Heart left ventricle (tissue), 13 donors: ENCODE results near the gene ADCY5.

Source experiments
- CTCF ChIP-seq, 12 donors: fragments of 200-600 bp; sonication (generic) in 4 of 12; IDR thresholded peaks; one replicate each; pipeline versions ENCODE4 v1.5.0 to v1.8.0; 2018 to 2022; ENCODE audit warnings: antibody characterized with exemption in 12 of 12, mild to moderate bottlenecking in 5 of 12
- POLR2A ChIP-seq, 2 donors: fragments of 450-650 bp; IDR thresholded peaks; one replicate each; pipeline ENCODE4 v1.6.1; 2017; ENCODE audit warnings: antibody characterized with exemption in 2 of 2, mild to moderate bottlenecking in 2 of 2, moderate library complexity in 2 of 2
- donor health status: ischemic (EF 13 %, LVEDD 7.1; RV severe dilation, severe dysfunction).
- donor health status: DM: no; HTN: yes; CAD: no.
- donor health status: DM: no; HTN: no; CAD: no.
- donor health status: ischemic (EF 25% LVEDD 6.9; RV normal size, moderate dysfunction).
- donor health status: ischemic (EF 25% LVEDD 5.7; RV mildly dilated, moderate dysfunction).
- donor health status: ischemic (EF 35%, LVEDD 5.7; RV mildly dilated, moderate dysfunction).
- donor health status: nonischemic (EF 11% LVEDD 7.7; RV severe dilation, severe dysfunction).
- donor health status: DM: yes; HTN: yes; CAD: no.
- donor health status: PGD.
- donor health status: ischemic (EF 29% LVEDD 5.4; RV normal size, mild dysfunction).
- donor health status: nonischemic (EF 23%, LVEDD 6.1; RV moderate dilation, normal function).

GRCh38 chr3:123390865-123391600 is 57.9 kb downstream of the ADCY5 start:
- TF ChIP-seq CTCF (IDR thresholded peaks at IDR 0.05), result no peak
- TF ChIP-seq POLR2A (IDR thresholded peaks at IDR 0.05), result no peak
